Stimulated activated CD8-positive, alpha-beta memory T cell treated with anti-CD3 and anti-CD28 coated beads, Interleukin-4, amount 100 ng/mL, for 24 hours (primary cell): ENCODE measurements around the gene CLDN5.
A peak's percentile ranks its signal among the peaks of the same experiment; 100 is the strongest.

Source experiments
- DNase-seq: peaks from one replicate; pipeline ENCODE4 v3.0.0-alpha.2; 2020; ENCODE audit warnings: low read depth

Gene CLDN5

GRCh38 chr22:19480789-19481188 is 43.4 kb downstream of the CLDN5 start:
- no peak for DNase-seq

- peak; percentile 0 for DNase-seq
Measured at GRCh38 chr22:19480173-19480568, 44.0 kb downstream of the CLDN5 start.

GRCh38 chr22:19479355-19480172 is 44.6 kb downstream of the CLDN5 start, which contains the start of gene CDC45:
TSS of gene CDC45 (plus strand) at chr22:19479920. CDS start at chr22:19479969, 49 bp downstream.
- peak; percentile 88 for DNase-seq

DNA sequence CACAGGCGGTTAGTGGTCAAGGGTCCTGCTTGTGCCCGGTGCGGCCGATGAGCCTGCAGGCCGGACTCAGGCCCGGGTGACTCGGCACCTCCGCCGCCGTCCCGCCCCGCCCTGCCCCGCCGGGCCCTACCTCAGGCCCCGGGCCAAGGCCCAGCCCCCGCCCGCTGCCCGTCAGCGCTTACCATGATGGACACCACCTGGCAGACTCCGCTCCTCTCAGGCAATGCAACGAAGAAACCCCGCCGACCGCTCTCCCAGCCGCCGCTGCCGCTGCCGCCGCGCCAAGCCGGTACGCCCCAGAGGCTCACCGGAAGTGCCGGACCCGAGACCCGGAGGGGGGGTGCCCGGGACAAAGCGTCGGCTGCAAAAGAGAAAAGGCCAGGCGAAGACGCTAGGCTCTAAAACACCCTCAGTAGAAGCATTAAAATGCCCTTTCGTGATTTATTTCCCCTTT is 45.3 kb downstream of the CLDN5 start, which contains the start of gene UFD1:
Gene UFD1, minus strand, starts transcription at position 293 of the 454 bp plus-strand sequence. Its CDS starts 108 bp downstream, at position 185.
- peak; percentile 74 for DNase-seq

DNA sequence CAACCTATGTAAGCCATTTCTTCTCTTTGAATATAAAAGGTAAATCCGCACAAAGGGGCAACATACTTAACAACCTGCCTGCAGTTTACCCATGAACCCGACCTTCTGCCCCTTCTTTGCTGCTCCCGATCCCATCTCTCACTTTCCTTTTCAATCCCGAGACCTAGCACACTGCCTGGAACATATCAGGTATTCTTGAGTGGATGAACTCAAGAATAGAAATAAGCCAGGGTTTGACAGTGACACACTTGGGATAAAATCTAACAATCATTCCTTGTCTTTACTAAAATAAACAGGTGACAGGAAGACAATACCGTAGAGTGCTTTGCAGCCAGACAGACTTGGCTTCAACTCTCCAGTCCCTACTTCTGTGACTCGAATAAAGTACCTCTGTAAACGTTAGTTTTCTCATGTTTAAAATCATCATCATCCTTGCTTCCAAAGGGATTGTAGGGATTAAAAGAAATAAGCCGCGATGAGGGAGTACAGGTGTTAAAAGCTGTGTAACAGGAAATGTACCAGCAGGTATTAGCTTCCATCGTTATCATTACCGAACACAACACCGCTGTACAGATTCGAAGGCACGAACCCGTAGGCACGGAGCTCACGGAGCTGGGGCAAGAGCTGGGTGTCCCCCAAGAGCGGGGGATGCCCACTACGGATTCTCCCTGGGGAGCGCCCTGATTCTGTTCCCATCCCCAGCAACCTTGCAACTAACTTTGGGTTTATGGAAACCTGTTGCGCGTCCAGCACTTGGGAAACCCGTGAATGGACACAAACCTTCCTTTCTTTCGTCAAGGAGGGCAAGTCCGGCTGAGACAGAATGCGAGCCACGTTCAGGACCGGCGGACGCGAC is 45.9 kb downstream of the CLDN5 start:
- DNase-seq: peak; percentile 4

DNA sequence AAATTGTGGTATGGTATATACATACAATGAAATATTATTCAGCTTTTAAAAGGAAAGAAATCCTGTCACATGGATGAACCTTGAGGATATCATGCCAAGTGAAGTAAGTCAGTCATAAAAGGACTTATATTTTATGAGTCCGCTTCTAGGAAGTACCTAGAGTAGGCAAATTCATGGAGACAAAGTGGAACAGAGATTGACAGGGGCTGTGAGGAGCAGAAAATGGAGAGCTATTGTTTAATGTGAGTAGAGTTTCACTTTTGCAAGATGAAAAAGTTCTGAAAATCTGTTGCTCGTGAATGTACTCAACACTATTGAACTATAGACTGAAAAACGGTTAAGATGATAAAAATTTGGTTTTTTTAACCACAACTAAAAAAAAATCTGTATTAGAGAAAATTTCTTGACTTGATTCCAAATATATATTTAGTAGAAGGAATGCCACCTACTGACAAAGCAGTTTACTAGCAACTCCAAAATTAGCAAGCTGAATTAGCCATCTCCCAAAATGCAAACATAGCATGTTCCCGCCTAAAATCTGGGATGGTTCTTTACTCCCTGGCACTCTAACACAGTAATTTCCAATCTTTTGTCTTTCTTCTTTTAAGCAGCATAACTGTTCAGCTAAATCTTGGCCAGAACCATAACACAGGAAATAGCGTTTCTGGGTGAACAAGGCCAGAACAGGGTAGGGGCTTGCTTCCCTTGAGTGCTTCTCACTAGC is 46.7 kb downstream of the CLDN5 start:
- DNase-seq: no peak

- no peak for DNase-seq
Measured at GRCh38 chr22:19476023-19476422, 48.2 kb downstream of the CLDN5 start.

- DNase-seq: no peak
Measured at GRCh38 chr22:19473578-19473977, 50.6 kb downstream of the CLDN5 start.
